Endodermal cell (in vitro differentiated cells): ENCODE measurements around the gene GBF1. TPM values are rescaled to one million over a fixed set of nuclear protein-coding genes. Genes with fewer than 3 reads are reported as not detected.

Experiments
- DNase-seq: peaks from one replicate; pipeline ENCODE4 v3.0.0-alpha.2; 2017
- H3K27ac ChIP-seq: 2 replicates; pipeline ENCODE4 v1.5.1; 2013; ENCODE audit warnings: mild to moderate bottlenecking, low read depth, low read length, moderate library complexity
- H3K27me3 ChIP-seq: 2 replicates; pipeline ENCODE4 v1.6.1; 2013; ENCODE audit warnings: mild to moderate bottlenecking, low read length, moderate library complexity; ENCODE audit not compliant: insufficient read depth, control insufficient read depth, poor library complexity, severe bottlenecking
- H3K36me3 ChIP-seq: 2 replicates; pipeline ENCODE4 v1.7.0; 2013; ENCODE audit warnings: mild to moderate bottlenecking, low read length, moderate library complexity; ENCODE audit not compliant: control insufficient read depth, insufficient read depth
- H3K4me1 ChIP-seq: one replicate; pipeline ENCODE4 v1.7.0; 2013; ENCODE audit warnings: low read length; ENCODE audit not compliant: control insufficient read depth, insufficient read depth
- H3K4me3 ChIP-seq: 2 replicates; pipeline ENCODE4 v1.5.1; 2013; ENCODE audit warnings: mild to moderate bottlenecking, low read length, moderate library complexity
- H3K9ac ChIP-seq: 2 replicates; pipeline ENCODE4 v1.6.1; 2013; ENCODE audit warnings: mild to moderate bottlenecking, low read length, moderate library complexity; ENCODE audit not compliant: poor library complexity, severe bottlenecking; ENCODE audit errors: extremely low read depth
- H3K9me3 ChIP-seq: 2 replicates; pipeline ENCODE4 v1.6.1; 2013; ENCODE audit warnings: mild to moderate bottlenecking, low read length, moderate library complexity; ENCODE audit not compliant: control insufficient read depth
- H3K27ac Mint-ChIP-seq: 2 replicates; pipeline ENCODE4 v1.8.0; 2020; ENCODE audit warnings: mixed read lengths
- H3K27me3 Mint-ChIP-seq: 2 replicates; pipeline ENCODE4 v1.8.0; 2021; ENCODE audit warnings: mild to moderate bottlenecking, mixed read lengths; ENCODE audit not compliant: insufficient read depth
- H3K36me3 Mint-ChIP-seq: 2 replicates; pipeline ENCODE4 v1.8.0; 2020; ENCODE audit warnings: low read depth, mixed read lengths
- H3K4me1 Mint-ChIP-seq: 2 replicates; pipeline ENCODE4 v1.8.0; 2020; ENCODE audit warnings: mixed read lengths
- H3K4me3 Mint-ChIP-seq: 2 replicates; pipeline ENCODE4 v1.8.0; 2020; ENCODE audit warnings: mild to moderate bottlenecking, moderate library complexity, mixed read lengths
- H3K9me3 Mint-ChIP-seq: 2 replicates; pipeline ENCODE4 v1.8.0; 2020; ENCODE audit warnings: mild to moderate bottlenecking, mixed read lengths
- CTCF ChIP-seq: fragments of 200-600 bp; sonication (generic); conservative IDR thresholded peaks from 2 replicates; pipeline ENCODE4 v1.5.0; 2021; ENCODE audit warnings: antibody characterized with exemption, mild to moderate bottlenecking
- WGBS, 2 experiments: methylation state at CpG; one replicate each; pipeline versions ENCODE4 v1.1.5 to v1.1.7; 2013; ENCODE audit warnings: missing lambda C conversion rate in 2 of 2, mixed read lengths in 1 of 2; ENCODE audit not compliant: insufficient coverage in 1 of 2, insufficient read length in 1 of 2; 5-methylcytosine and 5-hydroxymethylcytosine counted together
- total RNA-seq, 2 donors: library from RNA; stranded (reverse); fragmentation: NEBNext Ultra II Directional in 1 of 2; extraction: Animal tissue kit (Norgen Biotek cat#: 25700) in 1 of 2; gene quantifications; 2 replicates in 1 of 2; 3 replicates in 1 of 2; pipeline ENCODE4 v1.2.1, GENCODE V29; 2021

GBF1 gene
- total RNA-seq, 2 donors from 2014 or later, result 31.1 to 31.4 TPM

DNA sequence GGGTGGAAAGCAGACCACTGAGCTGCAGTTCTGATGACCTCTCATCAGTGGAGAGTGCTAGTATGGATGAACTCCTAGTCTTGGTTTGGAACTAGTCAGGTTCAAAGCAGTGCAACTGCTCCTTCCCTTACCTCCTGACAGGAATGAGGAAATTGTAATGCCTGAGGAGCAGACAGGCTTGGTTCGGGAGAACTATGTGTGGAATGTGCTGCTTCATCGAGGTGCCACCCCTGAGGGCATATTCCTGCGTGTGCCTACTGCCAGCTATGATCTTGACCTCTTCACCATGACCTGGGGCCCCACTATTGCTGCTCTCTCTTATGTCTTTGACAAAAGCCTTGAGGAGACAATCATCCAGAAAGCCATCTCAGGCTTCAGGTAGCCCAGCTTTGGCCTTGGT lies 122.7 kb downstream of the GBF1 start:
- H3K9me3 Mint-ChIP-seq, result no peaks in the 10 kb centered on the region
- Histone ChIP-seq H3K27ac (no peak overlapping the region), H3K36me3 (peaks cover 90% of the 10 kb centered on the region), H3K4me1 (no peaks in the 10 kb centered on the region), H3K9me3 (no peaks in the 10 kb centered on the region), H3K27me3 (no peaks in the 10 kb centered on the region), H3K9ac (no peak overlapping the region), H3K4me3 (no peak overlapping the region)
- DNase-seq, result no peak
- H3K27me3 Mint-ChIP-seq, result no peaks in the 10 kb centered on the region
- no peaks in the 10 kb centered on the region for H3K4me1 Mint-ChIP-seq
- no peak overlapping the region for H3K4me3 Mint-ChIP-seq
- peaks cover 85% of the 10 kb centered on the region for H3K36me3 Mint-ChIP-seq
- H3K27ac Mint-ChIP-seq, result no peak overlapping the region
- no peak for TF ChIP-seq CTCF
- 90 to 91% methylated on average over 3 of the region's 3 CpGs for WGBS, 2 experiments

GRCh38 chr10:102371295-102371694 lies 126.0 kb downstream of the GBF1 start:
- H3K36me3 ChIP-seq, result peaks cover 82% of the 10 kb centered on the region
- DNase-seq, result no peak
- no peak overlapping the region for H3K27ac ChIP-seq
- WGBS, 2 experiments, result 91 to 100% methylated on average over 2 of the region's 2 CpGs
- TF ChIP-seq CTCF, result no peak
- H3K4me1 ChIP-seq, result no peaks in the 10 kb centered on the region
- no peaks in the 10 kb centered on the region for H3K9me3 Mint-ChIP-seq
- H3K4me1 Mint-ChIP-seq, result no peaks in the 10 kb centered on the region
- no peak overlapping the region for H3K27ac Mint-ChIP-seq
- no peaks in the 10 kb centered on the region for H3K9me3 ChIP-seq
- peaks cover 73% of the 10 kb centered on the region for H3K36me3 Mint-ChIP-seq
- no peak overlapping the region for H3K4me3 ChIP-seq
- no peak overlapping the region for H3K9ac ChIP-seq
- H3K4me3 Mint-ChIP-seq, result no peak overlapping the region
- no peaks in the 10 kb centered on the region for H3K27me3 Mint-ChIP-seq
- H3K27me3 ChIP-seq, result no peaks in the 10 kb centered on the region

GRCh38 chr10:102375250-102375649 lies 129.9 kb downstream of the GBF1 start:
- no peaks in the 10 kb centered on the region for H3K4me1 Mint-ChIP-seq
- peak; percentile 77 for DNase-seq
- Histone ChIP-seq H3K36me3 (peaks cover 68% of the 10 kb centered on the region), H3K27ac (no peak overlapping the region), H3K9ac (no peak overlapping the region), H3K4me1 (no peaks in the 10 kb centered on the region), H3K27me3 (no peaks in the 10 kb centered on the region), H3K4me3 (no peak overlapping the region), H3K9me3 (no peaks in the 10 kb centered on the region)
- WGBS, 2 experiments, result 92 to 94% methylated on average over 7 of the region's 7 CpGs
- H3K4me3 Mint-ChIP-seq, result no peak overlapping the region
- no peaks in the 10 kb centered on the region for H3K27me3 Mint-ChIP-seq
- no peak overlapping the region for H3K27ac Mint-ChIP-seq
- peaks cover 60% of the 10 kb centered on the region for H3K36me3 Mint-ChIP-seq
- TF ChIP-seq CTCF, result peak; percentile 64
- H3K9me3 Mint-ChIP-seq, result no peaks in the 10 kb centered on the region
